Activated naive CD8-positive, alpha-beta T cell treated with anti-CD3 and anti-CD28 coated beads, Interleukin-2, amount 50 U/mL, for 24 hours (primary cell): ENCODE data around the gene SLC40A1.
A peak's percentile ranks its signal among the peaks of the same experiment; 100 is the strongest.

ENCODE experiments used
- ATAC-seq: fragments of 150-1000 bp; cut with Tn5 transposase; one replicate; pipeline ENCODE4 v1.10.0; 2021
- DNase-seq: peaks from one replicate; pipeline ENCODE4 v3.0.0; 2021
- H3K27ac Mint-ChIP-seq: one replicate; pipeline ENCODE4 v1.8.0; 2021; ENCODE audit warnings: mild to moderate bottlenecking, mixed read lengths
- H3K27me3 Mint-ChIP-seq: one replicate; pipeline ENCODE4 v1.8.0; 2021; ENCODE audit warnings: mixed read lengths
- H3K36me3 Mint-ChIP-seq: one replicate; pipeline ENCODE4 v1.8.0; 2021; ENCODE audit warnings: low read depth, mixed read lengths
- H3K4me1 Mint-ChIP-seq: one replicate; pipeline ENCODE4 v1.8.0; 2021; ENCODE audit warnings: mixed read lengths
- H3K4me3 Mint-ChIP-seq: one replicate; pipeline ENCODE4 v1.8.0; 2021; ENCODE audit warnings: mild to moderate bottlenecking, moderate library complexity, mixed read lengths
- H3K9me3 Mint-ChIP-seq: one replicate; pipeline ENCODE4 v1.8.0; 2021; ENCODE audit warnings: mixed read lengths

Gene SLC40A1

DNA sequence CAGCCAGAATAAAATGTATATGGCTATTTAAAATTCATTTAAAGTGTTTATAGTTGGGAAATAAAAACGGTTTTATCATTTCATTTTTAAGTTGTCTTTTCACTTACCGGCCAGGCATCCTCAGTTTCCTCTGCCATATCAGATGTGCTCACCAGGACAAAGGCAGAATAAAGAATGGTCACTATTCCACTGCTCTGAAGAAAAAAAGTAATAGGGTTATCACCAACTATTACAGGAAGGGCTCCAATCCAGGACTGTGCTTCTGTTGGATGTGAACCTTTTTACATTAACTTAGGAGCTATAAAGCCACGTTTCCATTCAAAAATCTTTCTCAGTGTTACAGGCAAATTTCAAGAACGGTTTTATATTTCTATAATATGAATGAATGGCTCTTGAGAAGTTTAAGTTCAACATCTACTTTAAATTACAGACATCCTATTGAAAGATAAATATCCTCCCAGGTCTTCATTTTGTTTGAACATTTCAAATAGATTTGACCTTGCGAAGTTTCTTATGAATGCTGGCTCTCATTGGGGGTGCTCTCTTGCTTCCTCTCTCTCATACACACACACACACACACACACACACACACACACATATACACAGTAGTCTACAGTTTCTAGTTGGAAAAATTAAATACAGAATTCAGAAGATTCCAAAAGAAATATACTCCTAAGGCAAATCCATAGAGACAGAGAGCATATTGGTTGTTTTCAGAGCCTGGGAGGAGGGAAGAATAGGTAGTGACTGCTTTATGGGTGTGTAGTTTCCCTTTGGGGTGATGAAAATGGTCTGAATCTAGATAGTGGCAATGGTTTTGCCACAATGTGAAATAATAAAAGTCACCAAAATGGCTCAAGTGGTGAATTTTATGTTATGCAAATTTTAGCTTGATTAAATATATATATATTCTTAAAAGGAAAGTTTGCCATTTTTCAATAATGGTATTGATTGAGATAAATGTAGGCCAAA is 2.9 kb upstream of the SLC40A1 start:
- no peaks in the 10 kb centered on the region for H3K9me3 Mint-ChIP-seq
- H3K27ac Mint-ChIP-seq: no peak overlapping the region
- H3K27me3 Mint-ChIP-seq: peaks cover 37% of the 10 kb centered on the region
- no peaks in the 10 kb centered on the region for H3K36me3 Mint-ChIP-seq
- H3K4me1 Mint-ChIP-seq: peaks cover 22% of the 10 kb centered on the region
- H3K4me3 Mint-ChIP-seq: no peak overlapping the region
- ATAC-seq (no peak), DNase-seq (no peak)

DNA sequence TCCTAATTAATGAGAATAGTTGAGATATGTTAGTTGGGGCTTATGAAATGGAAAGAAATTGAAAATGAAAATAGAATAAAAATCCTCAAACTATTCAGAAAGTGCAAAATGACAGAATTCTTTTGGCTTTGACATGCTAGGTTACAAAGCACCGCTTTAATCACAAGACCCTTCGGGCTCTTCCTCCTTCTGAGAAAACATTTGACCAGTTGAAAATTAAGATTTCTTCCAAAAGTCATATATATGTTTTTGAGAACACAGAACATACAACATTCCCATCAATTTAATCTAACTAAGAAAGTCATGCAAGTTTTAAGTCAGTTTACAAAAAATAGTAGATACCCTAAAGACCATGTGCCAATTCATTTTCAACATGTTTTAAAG is 2.2 kb upstream of the SLC40A1 start:
- no peak for DNase-seq
- H3K27ac Mint-ChIP-seq: no peak overlapping the region
- no peaks in the 10 kb centered on the region for H3K36me3 Mint-ChIP-seq
- H3K27me3 Mint-ChIP-seq: peaks cover 36% of the 10 kb centered on the region
- H3K9me3 Mint-ChIP-seq: no peaks in the 10 kb centered on the region
- ATAC-seq: no peak
- peaks cover 22% of the 10 kb centered on the region for H3K4me1 Mint-ChIP-seq
- no peak overlapping the region for H3K4me3 Mint-ChIP-seq

DNA sequence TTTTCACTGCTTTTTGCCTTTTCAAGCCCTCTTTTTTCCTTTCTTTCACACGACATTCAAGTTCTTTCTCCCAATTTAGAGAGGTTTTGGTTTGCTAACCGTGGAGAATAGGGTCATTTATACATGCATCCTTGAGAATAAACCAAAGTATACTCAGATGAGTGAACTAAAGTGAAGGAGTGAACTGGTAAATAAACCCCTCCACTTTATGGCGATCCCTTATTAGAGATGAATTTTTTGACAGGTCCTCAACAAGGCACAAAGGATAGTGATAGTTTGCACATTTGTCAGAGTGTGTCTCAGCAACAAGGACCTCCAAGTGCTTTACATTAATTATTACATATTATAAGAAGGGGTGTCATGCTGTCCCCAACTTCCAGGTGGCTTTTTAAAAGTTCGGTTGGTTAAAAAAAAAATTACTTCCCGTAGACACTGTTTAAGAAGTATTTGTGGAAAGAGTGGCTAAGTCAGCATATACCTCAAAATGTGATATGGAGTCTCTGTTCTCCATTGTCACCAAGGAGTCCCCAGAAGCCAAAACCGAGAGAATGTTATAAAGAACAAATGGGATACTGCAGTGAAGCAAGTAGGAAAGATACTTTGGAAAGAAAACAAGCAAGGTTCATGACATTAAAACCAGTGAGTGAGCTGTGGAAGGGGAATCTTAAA is 1.7 kb upstream of the SLC40A1 start:
- H3K36me3 Mint-ChIP-seq: no peaks in the 10 kb centered on the region
- ATAC-seq: no peak
- peak overlapping the region; percentile 62 for H3K4me3 Mint-ChIP-seq
- no peak overlapping the region for H3K27ac Mint-ChIP-seq
- H3K9me3 Mint-ChIP-seq: no peaks in the 10 kb centered on the region
- no peak for DNase-seq
- peaks cover 35% of the 10 kb centered on the region for H3K27me3 Mint-ChIP-seq
- peaks cover 22% of the 10 kb centered on the region for H3K4me1 Mint-ChIP-seq

DNA sequence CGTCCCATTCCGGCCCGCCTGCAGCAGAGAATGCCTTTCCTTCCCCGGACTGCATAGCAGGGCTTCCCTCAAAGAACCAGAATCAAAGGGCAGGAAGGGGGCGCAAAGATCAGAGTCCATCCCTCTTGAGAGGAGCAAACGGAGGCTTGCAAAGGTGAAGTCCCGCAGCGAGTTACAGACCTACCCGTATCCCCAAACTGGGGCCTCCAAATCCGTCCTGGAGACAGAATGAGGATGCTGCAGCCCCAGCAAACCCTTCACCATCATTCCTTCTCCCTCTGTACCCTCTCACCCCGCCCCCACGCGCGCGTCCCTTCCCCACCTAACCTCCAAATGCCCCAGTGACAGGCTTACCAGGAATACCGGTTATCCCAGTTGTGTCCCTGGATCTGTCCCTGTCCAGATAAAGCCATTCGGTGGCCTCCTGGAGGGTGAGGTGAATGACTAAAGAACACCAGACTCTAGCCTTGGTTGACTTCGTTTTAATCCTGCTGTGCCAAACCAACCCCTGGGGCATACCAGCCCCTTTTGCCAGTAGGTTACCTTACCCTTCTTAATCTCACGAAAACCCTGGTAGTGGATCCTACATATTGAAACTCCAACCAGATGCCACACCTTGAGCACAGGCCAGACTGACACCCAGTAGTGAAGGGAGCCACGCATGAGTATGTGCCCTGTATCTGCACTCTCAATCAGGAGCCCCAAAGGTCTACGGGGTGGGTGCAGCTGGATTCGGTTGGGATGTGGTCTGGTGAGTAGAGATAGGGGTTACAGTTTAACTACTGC is 961 bp upstream of the SLC40A1 start:
- DNase-seq: peak; percentile 3
- peak overlapping the region; percentile 62 for H3K4me3 Mint-ChIP-seq
- H3K27me3 Mint-ChIP-seq: peaks cover 35% of the 10 kb centered on the region
- no peak overlapping the region for H3K27ac Mint-ChIP-seq
- ATAC-seq: peak; percentile 18
- peaks cover 22% of the 10 kb centered on the region for H3K4me1 Mint-ChIP-seq
- H3K36me3 Mint-ChIP-seq: no peaks in the 10 kb centered on the region
- no peaks in the 10 kb centered on the region for H3K9me3 Mint-ChIP-seq

DNA sequence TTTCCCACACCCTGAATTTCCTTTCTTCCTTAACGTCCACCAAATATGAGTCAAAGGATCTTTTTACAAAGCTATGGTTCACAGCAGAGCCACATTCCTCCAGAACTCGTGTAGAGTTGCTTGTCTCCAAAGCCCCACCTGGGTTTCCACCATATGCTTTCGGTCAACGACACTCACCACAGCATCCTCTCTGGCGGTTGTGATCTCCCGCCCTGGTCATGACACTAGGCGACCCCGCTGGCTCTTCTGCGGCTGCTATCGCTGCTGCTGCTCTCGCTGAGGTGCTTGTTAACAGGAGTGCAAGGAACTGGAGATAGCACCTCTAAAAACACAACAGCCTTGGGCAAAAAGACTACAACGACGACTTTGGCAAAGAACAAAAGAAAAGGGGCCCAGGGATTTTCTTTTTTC is 340 bp downstream of the SLC40A1 start:
- Mint-ChIP-seq H3K27ac (no peak overlapping the region), H3K9me3 (no peaks in the 10 kb centered on the region), H3K4me3 (peak overlapping the region; percentile 77), H3K4me1 (peaks cover 22% of the 10 kb centered on the region), H3K36me3 (no peaks in the 10 kb centered on the region), H3K27me3 (peaks cover 35% of the 10 kb centered on the region)
- ATAC-seq (peak; percentile 45), DNase-seq (peak; percentile 22)

DNA sequence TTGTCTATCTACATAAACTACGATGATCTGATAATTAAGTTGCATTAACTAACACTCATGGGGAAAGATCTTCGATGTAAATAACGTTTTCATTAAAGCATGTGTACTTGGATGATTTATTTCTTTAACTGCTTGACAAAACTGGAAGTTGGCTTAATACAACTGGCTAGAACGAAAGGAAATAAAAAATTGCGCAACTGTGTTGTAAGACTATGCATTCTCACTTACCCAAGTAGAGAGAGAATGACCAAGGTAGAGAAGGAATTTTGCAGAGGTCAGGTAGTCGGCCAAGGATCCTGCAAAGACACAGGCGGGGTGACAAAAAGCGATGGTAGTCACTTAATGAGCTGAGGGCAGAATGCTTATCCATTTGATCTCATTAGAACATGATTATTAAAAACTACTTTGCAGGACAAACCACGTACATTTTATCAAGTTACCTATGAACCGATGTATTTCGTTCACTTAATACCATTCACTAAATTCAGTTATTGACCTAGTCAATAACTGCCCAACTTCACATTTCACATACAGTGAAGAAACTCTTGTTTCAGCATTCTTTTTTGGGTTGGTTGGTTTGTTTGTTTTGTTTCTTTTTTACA is 900 bp downstream of the SLC40A1 start:
- no peaks in the 10 kb centered on the region for H3K9me3 Mint-ChIP-seq
- no peak overlapping the region for H3K27ac Mint-ChIP-seq
- H3K4me3 Mint-ChIP-seq: peak overlapping the region; percentile 77
- H3K27me3 Mint-ChIP-seq: peaks cover 33% of the 10 kb centered on the region
- peaks cover 22% of the 10 kb centered on the region for H3K4me1 Mint-ChIP-seq
- ATAC-seq (no peak), DNase-seq (no peak)
- H3K36me3 Mint-ChIP-seq: no peaks in the 10 kb centered on the region

DNA sequence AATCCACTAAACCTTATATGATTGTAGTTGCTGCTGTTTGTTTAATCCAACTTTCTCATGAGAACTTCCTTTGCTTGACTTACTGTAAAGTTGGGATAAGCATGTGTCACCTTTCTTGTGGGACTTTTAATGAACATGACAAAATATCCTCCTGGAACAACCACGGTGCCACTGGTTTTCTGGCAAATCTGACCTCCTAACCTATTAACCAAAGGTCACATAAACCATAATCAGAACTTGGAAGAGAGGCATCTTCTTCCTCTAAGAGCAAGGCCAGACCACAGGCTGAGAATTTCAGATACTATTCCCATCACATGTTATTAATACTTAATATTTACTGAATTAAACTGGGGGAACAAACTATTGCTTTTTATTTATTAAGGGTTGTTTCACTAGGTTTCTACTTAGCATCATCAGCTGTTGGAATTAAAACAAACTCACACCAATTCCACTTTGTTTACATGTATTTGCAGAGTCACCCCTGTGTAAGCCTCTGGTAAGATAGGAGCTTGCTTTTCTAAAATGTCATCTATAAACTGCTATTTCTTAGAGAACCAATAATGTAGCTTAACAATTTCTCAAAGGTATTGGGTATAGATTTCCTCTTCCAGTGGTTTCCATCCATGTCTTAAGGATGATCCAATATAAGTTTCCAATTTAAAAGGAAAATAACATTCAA is 2.2 kb downstream of the SLC40A1 start:
- peaks cover 30% of the 10 kb centered on the region for H3K27me3 Mint-ChIP-seq
- DNase-seq (no peak), ATAC-seq (no peak)
- no peak overlapping the region for H3K27ac Mint-ChIP-seq
- peaks cover 22% of the 10 kb centered on the region for H3K4me1 Mint-ChIP-seq
- no peaks in the 10 kb centered on the region for H3K36me3 Mint-ChIP-seq
- H3K9me3 Mint-ChIP-seq: no peaks in the 10 kb centered on the region
- no peak overlapping the region for H3K4me3 Mint-ChIP-seq

DNA sequence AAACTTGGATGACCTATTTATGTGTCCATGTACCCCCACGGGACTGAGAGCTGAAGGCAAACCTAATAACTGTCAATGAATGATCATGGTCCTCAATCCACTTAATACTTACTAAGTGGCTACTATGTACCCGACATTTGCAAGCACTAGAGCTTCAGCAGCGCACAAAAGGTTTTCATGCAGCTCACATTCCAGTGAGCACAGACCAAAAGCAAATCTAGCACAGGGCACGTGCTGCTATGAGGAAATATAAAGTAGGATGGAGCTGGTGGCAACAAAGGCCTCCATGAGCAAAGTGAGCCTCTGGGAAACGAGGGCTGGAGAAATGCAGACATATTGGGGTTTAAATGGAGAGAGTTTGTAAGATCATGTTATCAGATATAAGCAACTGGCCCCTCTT is 3.5 kb downstream of the SLC40A1 start:
- Mint-ChIP-seq H3K36me3 (no peaks in the 10 kb centered on the region), H3K4me1 (peaks cover 19% of the 10 kb centered on the region), H3K27me3 (peaks cover 21% of the 10 kb centered on the region), H3K9me3 (no peaks in the 10 kb centered on the region), H3K4me3 (no peak overlapping the region), H3K27ac (no peak overlapping the region)
- DNase-seq (no peak), ATAC-seq (no peak)

DNA sequence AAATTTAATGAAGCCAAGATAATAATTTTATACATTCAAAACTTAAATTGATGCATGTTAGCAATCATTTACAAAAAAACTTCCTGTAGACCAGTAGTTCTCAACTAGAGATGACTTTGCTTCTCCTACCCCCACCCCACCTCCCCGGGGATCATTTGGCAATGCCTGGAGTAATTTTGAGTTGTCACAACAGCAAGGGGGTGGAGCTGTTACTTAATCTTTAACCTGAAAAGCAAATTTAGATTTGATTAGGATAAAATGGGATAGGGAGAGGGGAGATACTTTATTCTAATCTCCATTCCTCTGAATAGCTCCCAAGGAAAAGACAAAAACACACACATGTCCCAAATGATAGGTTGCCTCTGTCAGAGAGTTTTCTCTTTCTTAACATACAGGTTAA is 4.2 kb downstream of the SLC40A1 start:
- DNase-seq (no peak), ATAC-seq (no peak)
- no peaks in the 10 kb centered on the region for H3K9me3 Mint-ChIP-seq
- peaks cover 14% of the 10 kb centered on the region for H3K27me3 Mint-ChIP-seq
- no peaks in the 10 kb centered on the region for H3K36me3 Mint-ChIP-seq
- H3K4me3 Mint-ChIP-seq: no peak overlapping the region
- no peak overlapping the region for H3K27ac Mint-ChIP-seq
- peaks cover 12% of the 10 kb centered on the region for H3K4me1 Mint-ChIP-seq

DNA sequence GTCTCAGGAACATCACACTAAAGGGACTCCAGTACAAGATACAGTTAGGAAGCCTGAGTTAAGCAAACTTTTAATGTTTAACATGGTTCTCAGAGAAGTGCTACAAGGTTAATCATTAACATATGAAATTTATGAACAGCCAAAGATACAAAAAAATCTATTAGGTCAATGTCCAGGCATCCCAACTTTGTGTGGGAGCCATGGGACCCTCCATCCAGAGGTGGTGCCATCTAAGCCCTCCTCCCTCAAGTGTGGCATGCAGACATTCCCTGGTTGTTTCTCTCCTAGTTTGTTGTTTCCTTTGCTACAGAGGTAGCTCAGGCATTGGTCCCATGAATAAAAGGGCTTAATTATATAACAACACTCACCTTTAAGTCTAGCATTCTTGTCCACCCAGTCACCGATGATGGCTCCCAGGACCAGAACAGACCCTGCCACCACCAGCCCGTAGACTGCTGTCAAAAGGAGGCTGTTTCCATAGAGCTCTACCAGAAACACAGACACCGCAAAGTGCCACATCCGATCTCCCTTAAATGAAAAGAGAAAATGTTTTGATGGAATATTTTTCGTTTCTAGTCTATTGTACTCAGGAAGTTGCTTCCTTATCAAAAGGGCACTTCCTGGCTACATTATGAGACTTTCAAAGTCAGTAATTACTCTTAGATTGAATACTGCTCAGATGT is 5.7 kb downstream of the SLC40A1 start:
- Mint-ChIP-seq H3K4me3 (no peak overlapping the region), H3K9me3 (no peaks in the 10 kb centered on the region), H3K27ac (no peak overlapping the region)

DNA sequence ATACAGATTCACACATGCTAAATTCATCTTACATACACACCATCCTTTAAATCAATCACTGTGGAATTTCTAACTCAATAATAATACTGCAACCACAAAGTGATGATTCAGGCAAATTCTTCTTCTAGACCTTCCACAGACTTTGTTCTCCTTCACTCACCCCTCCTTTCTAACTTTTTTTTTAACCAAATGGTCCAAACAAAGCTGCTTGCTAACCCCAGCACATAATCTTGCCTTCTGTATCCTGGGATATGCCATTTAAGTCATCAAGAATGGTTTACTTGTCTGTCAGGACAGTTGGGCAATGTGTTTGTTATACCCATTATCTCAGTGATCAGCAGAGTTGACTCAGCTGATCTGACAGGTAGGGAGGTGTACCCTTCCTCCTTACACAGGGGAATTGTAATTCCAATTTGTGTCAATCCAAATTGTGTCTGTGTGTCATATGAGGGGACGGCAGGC is 10.0 kb downstream of the SLC40A1 start:
- ATAC-seq (no peak), DNase-seq (no peak)
- H3K4me1 Mint-ChIP-seq: peaks cover 27% of the 10 kb centered on the region
- H3K36me3 Mint-ChIP-seq: no peaks in the 10 kb centered on the region
- no peaks in the 10 kb centered on the region for H3K27me3 Mint-ChIP-seq
- H3K4me3 Mint-ChIP-seq: no peak overlapping the region
- H3K27ac Mint-ChIP-seq: no peak overlapping the region
- H3K9me3 Mint-ChIP-seq: no peaks in the 10 kb centered on the region

More for the DNA sequence above, 5.7 kb downstream of the SLC40A1 start:
- peaks cover 9% of the 10 kb centered on the region for H3K27me3 Mint-ChIP-seq
- H3K36me3 Mint-ChIP-seq: no peaks in the 10 kb centered on the region
- peaks cover 10% of the 10 kb centered on the region for H3K4me1 Mint-ChIP-seq
- ATAC-seq: no peak
- DNase-seq: no peak

DNA sequence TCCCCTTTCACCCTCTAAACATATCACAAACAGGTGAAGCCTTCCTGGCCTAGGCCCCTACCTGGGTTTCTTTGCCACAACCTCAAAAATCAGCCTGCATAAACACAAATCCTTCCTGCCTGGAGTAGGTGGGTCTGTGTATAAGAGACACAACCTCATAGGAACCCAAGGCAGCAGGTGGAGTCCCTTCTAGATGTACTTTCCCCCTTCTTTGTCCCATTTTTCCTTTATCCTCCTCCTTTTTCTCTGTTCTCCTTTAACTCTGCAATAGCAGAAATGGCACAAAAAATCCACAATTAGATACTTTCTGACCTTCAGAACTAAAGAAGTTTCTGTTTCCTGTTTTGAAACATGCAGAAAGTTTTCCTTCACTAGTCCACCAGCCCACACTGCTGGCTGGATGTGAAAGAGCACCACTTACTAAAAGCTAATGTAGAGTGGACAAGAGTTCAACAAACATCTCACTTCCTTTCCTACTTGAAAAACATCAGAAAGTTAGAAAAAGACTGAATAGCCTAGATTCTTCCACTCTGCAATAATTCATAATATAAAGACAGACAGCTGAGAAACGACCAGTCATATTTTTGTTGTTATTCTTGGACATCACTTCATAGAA is 11.2 kb downstream of the SLC40A1 start:
- H3K27ac Mint-ChIP-seq: peak overlapping the region; percentile 61

DNA sequence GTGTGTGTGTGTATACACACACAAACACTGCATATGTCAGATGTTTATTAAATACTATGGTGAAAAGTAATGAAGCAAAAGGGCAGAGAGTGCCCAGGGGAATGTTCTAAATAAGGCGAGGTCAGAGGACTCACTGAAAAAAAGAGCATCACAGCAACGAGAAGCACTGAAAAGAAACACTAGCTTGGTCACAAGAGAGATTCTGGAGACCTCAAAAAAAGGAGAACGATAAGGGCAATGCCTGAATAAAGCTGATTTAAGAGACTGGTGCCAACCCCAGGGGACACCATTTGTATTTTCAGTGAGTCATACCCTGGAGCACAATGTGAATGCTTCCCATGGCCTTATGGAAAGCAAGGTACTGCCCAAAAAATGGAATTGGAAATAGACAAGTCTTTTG is 14.5 kb downstream of the SLC40A1 start:
- Mint-ChIP-seq H3K36me3 (peaks cover 4% of the 10 kb centered on the region), H3K4me3 (no peak overlapping the region), H3K4me1 (peaks cover 27% of the 10 kb centered on the region), H3K27ac (no peak overlapping the region), H3K27me3 (no peaks in the 10 kb centered on the region), H3K9me3 (no peaks in the 10 kb centered on the region)
- DNase-seq (no peak), ATAC-seq (no peak)

More for the DNA sequence above, 11.2 kb downstream of the SLC40A1 start:
- Mint-ChIP-seq H3K9me3 (no peaks in the 10 kb centered on the region), H3K4me1 (peaks cover 27% of the 10 kb centered on the region), H3K27me3 (no peaks in the 10 kb centered on the region), H3K36me3 (peaks cover 2% of the 10 kb centered on the region), H3K4me3 (no peak overlapping the region)
- ATAC-seq: no peak
- DNase-seq: no peak
